Measurements from ENCODE around the gene SCN7A.

GRCh38 chr2:166375736-166376487 is 118.1 kb downstream of the SCN7A start, which contains the start of gene SCN9A:
- TF ChIP-seq POLR2A (IDR thresholded peaks at IDR 0.05; ENCODE audit: low read length) = no peak
- no peak for TF ChIP-seq GATA1 (IDR thresholded peaks at IDR 0.05; ENCODE audit: low read depth, low read length)
